Endothelial cell of umbilical vein (primary cell): ENCODE data around the gene ETFA. TPM values are rescaled to one million over a fixed set of nuclear protein-coding genes. Genes with fewer than 3 reads are reported as not detected.

ENCODE experiments used
- BruUV-seq: library from RNA; stranded (reverse); fragments of 400-500 nt; replicated peaks from 2 replicates; lab custom pipeline; 2021; lab: Mats Ljungman, UMichigan
- CTCF ChIA-PET: fragments of 300-600, 350-600 bp; sonication (Branson Sonifier 250); formaldehyde crosslinking; loops from one replicate; lab custom pipeline; 2021; ENCODE audit warnings: antibody characterized with exemption, inconsistent platforms; lab: Charles Lee
- POLR2A ChIA-PET: fragments of 300-600, 350-600 bp; sonication (Branson Sonifier 250); formaldehyde crosslinking; loops from one replicate; lab custom pipeline; 2021; ENCODE audit warnings: antibody characterized with exemption, inconsistent platforms; lab: Charles Lee
- DNase-seq: peaks from one replicate; pipeline ENCODE4 v3.0.0-alpha.2; 2011; ENCODE audit warnings: low read depth, low spot score
- FAIRE-seq: peaks from 2 replicates; lab custom pipeline; 2011; peaks lifted over from hg19 to GRCh38; lab: Jason Lieb, UNC
- H2AFZ ChIP-seq: 2 replicates; pipeline ENCODE4 v1.6.0; 2012; ENCODE audit warnings: low read depth, low read length, control low read depth, inconsistent platforms
- H3K27ac ChIP-seq: 2 replicates; pipeline ENCODE4 v1.5.1; 2011; ENCODE audit warnings: low read depth, mild to moderate bottlenecking, control low read depth, low read length, moderate library complexity; ENCODE audit not compliant: insufficient read depth
- H3K27me3 ChIP-seq, 2 experiments: 2 replicates each; pipeline versions ENCODE4 v1.6.0 to v1.6.1; 2011; ENCODE audit warnings: low read length in 2 of 2, mixed read lengths in 1 of 2; ENCODE audit not compliant: control insufficient read depth in 2 of 2, insufficient read depth in 2 of 2
- H3K36me3 ChIP-seq, 2 experiments: 2 replicates in 1 of 2; 3 replicates in 1 of 2; pipeline ENCODE4 v1.5.1; 2011; ENCODE audit warnings: low read length in 2 of 2, mild to moderate bottlenecking in 1 of 2, moderate library complexity in 1 of 2; ENCODE audit not compliant: control insufficient read depth in 2 of 2, insufficient read depth in 2 of 2; ENCODE audit errors: extremely low read depth in 1 of 2
- H3K4me1 ChIP-seq: 3 replicates; pipeline ENCODE4 v1.5.1; 2011; ENCODE audit warnings: mild to moderate bottlenecking, low read length; ENCODE audit not compliant: control insufficient read depth, insufficient read depth; ENCODE audit errors: extremely low read depth
- H3K4me2 ChIP-seq: 2 replicates; pipeline ENCODE4 v1.6.1; 2011; ENCODE audit warnings: low read length, control low read depth, mixed read lengths; ENCODE audit not compliant: insufficient read depth
- H3K4me3 ChIP-seq, 3 experiments: fragments of 200-600 bp in 1 of 3; sonication (generic), shearing (Covaris generic) in 1 of 3; replicated peaks in 1 of 3; 2 replicates each; pipeline ENCODE4 v1.5.1; 2011 to 2016; ENCODE audit warnings: control low read depth in 3 of 3, low read length in 3 of 3, mild to moderate bottlenecking in 2 of 3, inconsistent platforms in 1 of 3, low read depth in 1 of 3, moderate library complexity in 1 of 3; ENCODE audit not compliant: insufficient read depth in 1 of 3
- H3K79me2 ChIP-seq: 2 replicates; pipeline ENCODE4 v1.6.0; 2012; ENCODE audit warnings: low read length, inconsistent platforms; ENCODE audit not compliant: control insufficient read depth, insufficient read depth
- H3K9ac ChIP-seq: replicated peaks from 2 replicates; pipeline ENCODE3; 2011; ENCODE audit warnings: low read length, control low read depth; ENCODE audit not compliant: insufficient read depth; ENCODE audit errors: extremely low read depth
- H3K9me1 ChIP-seq: replicated peaks from 3 replicates; pipeline ENCODE4 v1.6.0; 2011; ENCODE audit warnings: mild to moderate bottlenecking, low read length; ENCODE audit not compliant: control insufficient read depth, insufficient read depth; ENCODE audit errors: extremely low read depth
- H3K9me3 ChIP-seq: replicated peaks from 2 replicates; pipeline ENCODE4 v1.5.1; 2012; ENCODE audit warnings: low read length, inconsistent platforms; ENCODE audit not compliant: control insufficient read depth, insufficient read depth
- H4K20me1 ChIP-seq: replicated peaks from 2 replicates; pipeline ENCODE3; 2011; ENCODE audit warnings: mild to moderate bottlenecking, low read length; ENCODE audit not compliant: control insufficient read depth, insufficient read depth; ENCODE audit errors: extremely low read depth
- CTCF ChIP-seq, 2 donors: IDR thresholded peaks; 1 replicate in 1 of 2; 2 replicates in 1 of 2; pipeline ENCODE4 v1.5.1; 2011; ENCODE audit warnings: low read length in 2 of 2, mild to moderate bottlenecking in 2 of 2, moderate library complexity in 2 of 2, control low read depth in 1 of 2, inconsistent platforms in 1 of 2, low read depth in 1 of 2; ENCODE audit not compliant: insufficient read depth in 1 of 2; ENCODE audit errors: extremely low read depth in 1 of 2
- EZH2 ChIP-seq: IDR thresholded peaks from 2 replicates; pipeline ENCODE4 v1.6.1; 2012; ENCODE audit warnings: borderline replicate concordance, low read depth, mild to moderate bottlenecking, moderate library complexity, low read length, inconsistent platforms; ENCODE audit not compliant: severe bottlenecking
- FOS ChIP-seq: IDR thresholded peaks from 2 replicates; pipeline ENCODE4 v1.6.1; 2011; ENCODE audit warnings: mild to moderate bottlenecking, low read length, moderate library complexity, borderline replicate concordance; ENCODE audit not compliant: insufficient read depth
- GATA2 ChIP-seq: IDR thresholded peaks from 2 replicates; pipeline ENCODE4 v1.7.0; 2011; ENCODE audit warnings: low read depth, mild to moderate bottlenecking, moderate library complexity, mixed read lengths, low read length; ENCODE audit not compliant: insufficient read length, insufficient read depth
- JUN ChIP-seq: IDR thresholded peaks from 2 replicates; pipeline ENCODE4 v1.6.1; 2011; ENCODE audit warnings: borderline replicate concordance, low read depth; ENCODE audit not compliant: insufficient read length, insufficient read depth
- MAX ChIP-seq: IDR thresholded peaks from 2 replicates; pipeline ENCODE4 v1.6.1; 2011; ENCODE audit not compliant: insufficient read depth, insufficient read length
- MYC ChIP-seq: IDR thresholded peaks from one replicate; pipeline ENCODE4 v1.6.1; 2011; ENCODE audit warnings: mild to moderate bottlenecking, low read depth, low read length
- POLR2A ChIP-seq: IDR thresholded peaks from 2 replicates; pipeline ENCODE4 v1.6.1; 2012; ENCODE audit warnings: low read depth, mild to moderate bottlenecking, control low read depth, low read length
- POLR2AphosphoS5 ChIP-seq: IDR thresholded peaks from 2 replicates; pipeline ENCODE4 v1.6.1; 2012; ENCODE audit warnings: low read depth, mild to moderate bottlenecking, control low read depth, low read length, moderate library complexity; ENCODE audit not compliant: insufficient read depth
- dilution Hi-C: fragments of 300-500 bp; cut with MboI; formaldehyde crosslinking; loops from one replicate; pipeline ENCODE4 v1.15.0; 2019; ENCODE audit warnings: low sequenced_read_pairs; ENCODE audit not compliant: extremely low pct_ligation_motif_present
- intact Hi-C: fragments of 100-400 bp; cut with micrococcal nuclease; formaldehyde crosslinking; loops from one replicate; pipeline ENCODE4 v1.10.0; 2022
- polyA plus RNA-seq, 4 experiments: library from polyadenylated mRNA; depleted of rRNA in 3 of 4; stranded (reverse) in 3 of 4; unstranded in 1 of 4; fragments of >200 nt; gene quantifications; 2 replicates each; pipeline versions ENCODE4 v1.2.1 to v1.2.3, GENCODE V29; 2011 to 2012; ENCODE audit warnings: missing spikeins in 1 of 4
- total RNA-seq: library from RNA; stranded (reverse); gene quantifications from 2 replicates; pipeline ENCODE4 v1.2.3, GENCODE V29; 2021

Gene ETFA
- total and polyA plus RNA-seq, 2 donors (not counting 3 experiments of a cell fraction or from before 2014, with no cell fraction given), result 102 to 116 TPM

GRCh38 chr15:76258460-76258859, 52.8 kb downstream of the ETFA start:
- CTCF ChIA-PET, result interaction anchor here (1.1 kb wide), 1 partner anchor 10 kb away, joined by 3 read pairs; no protein-coding TSS in a partner anchor
- peaks cover 2 to 29% of the 10 kb centered on the region in 2 experiments for H3K36me3 ChIP-seq
- BruUV-seq, result no TSS peak
- H2AFZ ChIP-seq, result no peak overlapping the region
- DNase-seq (no peak), FAIRE-seq (no peak)
- no peak overlapping the region for H3K4me2 ChIP-seq
- no peaks in the 10 kb centered on the region for H4K20me1 ChIP-seq
- H3K4me1 ChIP-seq, result no peaks in the 10 kb centered on the region
- no peak for TF ChIP-seq FOS
- no peak for TF ChIP-seq MYC
- no peak for TF ChIP-seq EZH2
- TF ChIP-seq MAX, result no peak
- TF ChIP-seq POLR2AphosphoS5, result no peak
- TF ChIP-seq GATA2, result no peak
- no peak for TF ChIP-seq POLR2A
- TF ChIP-seq CTCF (IDR thresholded peaks at IDR 0.05; ENCODE audit: extremely low read depth in 1 of 2, insufficient read depth in 1 of 2, low read depth in 1 of 2, low read length in 2 of 2), result no peak
- TF ChIP-seq JUN, result no peak
- H3K9me3 ChIP-seq, result peaks cover 4% of the 10 kb centered on the region
- no peaks in the 10 kb centered on the region for H3K79me2 ChIP-seq
- dilution Hi-C loops (no loop called here), intact Hi-C loops (no loop called here)
- H3K27me3 ChIP-seq, result no peaks in the 10 kb centered on the region
- H3K27ac ChIP-seq, result no peak overlapping the region
- no peak overlapping the region for H3K9ac ChIP-seq
- no peaks in the 10 kb centered on the region for H3K9me1 ChIP-seq
- no peak overlapping the region for H3K4me3 ChIP-seq
- POLR2A ChIA-PET, result no interaction called here
